Effector memory CD4-positive, alpha-beta T cell (primary cell): Measurements from ENCODE around the gene BTG4.

Experiments used
- DNase-seq, 3 donors: peaks; one replicate each; pipeline ENCODE4 v3.0.0-alpha.2; 2020
- H3K27ac ChIP-seq: 2 replicates; pipeline ENCODE4 v1.7.0; 2013; ENCODE audit warnings: mild to moderate bottlenecking, low read length, moderate library complexity; ENCODE audit not compliant: insufficient read depth, poor library complexity, severe bottlenecking
- H3K27me3 ChIP-seq: replicated peaks from 2 replicates; pipeline ENCODE4 v1.7.0; 2013; ENCODE audit warnings: mild to moderate bottlenecking, low read length; ENCODE audit not compliant: insufficient read depth, control insufficient read depth, poor library complexity, severe bottlenecking
- H3K36me3 ChIP-seq: 2 replicates; pipeline ENCODE4 v1.7.0; 2013; ENCODE audit warnings: mild to moderate bottlenecking, low read length, moderate library complexity; ENCODE audit not compliant: control insufficient read depth, insufficient read depth
- H3K4me1 ChIP-seq: 2 replicates; pipeline ENCODE4 v1.7.0; 2013; ENCODE audit warnings: low read length, mild to moderate bottlenecking; ENCODE audit not compliant: control insufficient read depth, insufficient read depth, poor library complexity, severe bottlenecking
- H3K4me3 ChIP-seq: 2 replicates; pipeline ENCODE4 v1.7.0; 2013; ENCODE audit warnings: low read length, low read depth, mild to moderate bottlenecking; ENCODE audit not compliant: insufficient read depth, poor library complexity, severe bottlenecking
- H3K9me3 ChIP-seq: 2 replicates; pipeline ENCODE4 v1.7.0; 2013; ENCODE audit warnings: mild to moderate bottlenecking, low read length, moderate library complexity; ENCODE audit not compliant: control insufficient read depth

The BTG4 gene

GRCh38 chr11:111549869-111550203 is 37.6 kb upstream of the BTG4 start:
- Histone ChIP-seq H3K27ac (no peak overlapping the region), H3K4me3 (no peak overlapping the region), H3K27me3 (no peaks in the 10 kb centered on the region), H3K36me3 (no peaks in the 10 kb centered on the region), H3K4me1 (no peaks in the 10 kb centered on the region), H3K9me3 (no peaks in the 10 kb centered on the region)
- no peak for DNase-seq

- Histone ChIP-seq H3K9me3 (no peaks in the 10 kb centered on the region), H3K4me1 (no peaks in the 10 kb centered on the region), H3K27ac (no peak overlapping the region), H3K4me3 (no peak overlapping the region), H3K36me3 (no peaks in the 10 kb centered on the region), H3K27me3 (no peaks in the 10 kb centered on the region)
- DNase-seq: no peak
Measured at GRCh38 chr11:111549196-111549868, 37.1 kb upstream of the BTG4 start.

GRCh38 chr11:111548525-111548924 is 36.3 kb upstream of the BTG4 start:
- Histone ChIP-seq H3K36me3 (no peaks in the 10 kb centered on the region), H3K27ac (no peak overlapping the region), H3K27me3 (no peaks in the 10 kb centered on the region), H3K4me3 (no peak overlapping the region), H3K9me3 (no peaks in the 10 kb centered on the region), H3K4me1 (no peaks in the 10 kb centered on the region)
- no peak for DNase-seq

GRCh38 chr11:111542606-111543275 is 30.6 kb upstream of the BTG4 start:
- Histone ChIP-seq H3K4me3 (no peak overlapping the region), H3K27me3 (peaks cover 12% of the 10 kb centered on the region), H3K36me3 (no peaks in the 10 kb centered on the region), H3K27ac (no peak overlapping the region), H3K9me3 (no peaks in the 10 kb centered on the region), H3K4me1 (peaks cover 15% of the 10 kb centered on the region)
- no peak for DNase-seq

- Histone ChIP-seq H3K9me3 (no peaks in the 10 kb centered on the region), H3K27me3 (peaks cover 12% of the 10 kb centered on the region), H3K4me3 (peak overlapping the region; percentile 23), H3K4me1 (peaks cover 15% of the 10 kb centered on the region), H3K36me3 (no peaks in the 10 kb centered on the region), H3K27ac (no peak overlapping the region)
- DNase-seq: no peak
Measured at GRCh38 chr11:111541254-111542061, 29.3 kb upstream of the BTG4 start.

- DNase-seq: no peak
- H3K36me3 ChIP-seq: no peaks in the 10 kb centered on the region
- H3K27ac ChIP-seq: no peak overlapping the region
- H3K4me3 ChIP-seq: peak overlapping the region; percentile 23
- peaks cover 12% of the 10 kb centered on the region for H3K27me3 ChIP-seq
- H3K4me1 ChIP-seq: peaks cover 15% of the 10 kb centered on the region
- H3K9me3 ChIP-seq: no peaks in the 10 kb centered on the region
Measured at GRCh38 chr11:111540937-111541253, 28.7 kb upstream of the BTG4 start.

GRCh38 chr11:111540114-111540936 is 28.1 kb upstream of the BTG4 start, which contains the start of gene LAYN:
TSS of gene LAYN (plus strand) at chr11:111540720. CDS start at chr11:111540844, 124 bp downstream.
- peaks cover 12% of the 10 kb centered on the region for H3K27me3 ChIP-seq
- peak within 1 kb of the TSS; percentile 23 for H3K4me3 ChIP-seq
- DNase-seq: no peak
- no peaks in the 10 kb centered on the region for H3K9me3 ChIP-seq
- H3K36me3 ChIP-seq: no peaks in the 10 kb centered on the region
- H3K27ac ChIP-seq: no peak within 1 kb of the TSS
- peaks cover 15% of the 10 kb centered on the region for H3K4me1 ChIP-seq

GRCh38 chr11:111539426-111540113 is 27.4 kb upstream of the BTG4 start:
- Histone ChIP-seq H3K4me1 (peaks cover 15% of the 10 kb centered on the region), H3K36me3 (no peaks in the 10 kb centered on the region), H3K9me3 (no peaks in the 10 kb centered on the region), H3K27me3 (peaks cover 12% of the 10 kb centered on the region), H3K27ac (no peak overlapping the region), H3K4me3 (no peak overlapping the region)
- no peak for DNase-seq

- peaks cover 12% of the 10 kb centered on the region for H3K27me3 ChIP-seq
- no peaks in the 10 kb centered on the region for H3K36me3 ChIP-seq
- no peaks in the 10 kb centered on the region for H3K9me3 ChIP-seq
- H3K27ac ChIP-seq: no peak overlapping the region
- H3K4me3 ChIP-seq: no peak overlapping the region
- H3K4me1 ChIP-seq: peaks cover 15% of the 10 kb centered on the region
- no peak for DNase-seq
Measured at GRCh38 chr11:111538407-111539114, 26.4 kb upstream of the BTG4 start.
